Stimulated activated CD4-positive, alpha-beta T cell treated with anti-CD3 and anti-CD28 coated beads, TNF-alpha, amount 100 ng/mL, for 1 hour (primary cell): Measurements from ENCODE around the gene PCSK2.

Source experiments
- DNase-seq, 3 donors: peaks; one replicate each; pipeline ENCODE4 v3.0.0-alpha.2; 2020; ENCODE audit warnings: low read depth in 3 of 3, low spot score in 1 of 3

PCSK2 gene

DNA sequence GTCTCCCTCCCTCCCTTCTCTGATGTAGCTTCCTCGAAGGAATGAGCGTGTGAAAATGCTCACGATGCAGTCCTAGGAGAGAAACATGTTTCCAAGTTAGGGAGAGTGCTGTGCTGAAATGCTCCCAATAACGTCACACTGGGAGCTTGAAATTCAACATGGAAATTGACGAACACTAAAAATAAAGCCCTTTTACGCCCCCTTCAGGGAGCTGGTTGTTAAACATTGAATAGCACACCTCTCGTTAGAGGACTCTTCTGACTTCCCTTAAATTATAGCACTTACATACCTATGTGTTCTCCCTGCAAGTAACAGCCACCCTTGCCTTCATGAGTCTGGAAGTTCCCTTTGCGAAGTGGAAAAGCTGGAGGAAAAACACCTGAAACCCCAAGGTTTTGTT lies 215.7 kb downstream of the PCSK2 start:
- no peak for DNase-seq

DNA sequence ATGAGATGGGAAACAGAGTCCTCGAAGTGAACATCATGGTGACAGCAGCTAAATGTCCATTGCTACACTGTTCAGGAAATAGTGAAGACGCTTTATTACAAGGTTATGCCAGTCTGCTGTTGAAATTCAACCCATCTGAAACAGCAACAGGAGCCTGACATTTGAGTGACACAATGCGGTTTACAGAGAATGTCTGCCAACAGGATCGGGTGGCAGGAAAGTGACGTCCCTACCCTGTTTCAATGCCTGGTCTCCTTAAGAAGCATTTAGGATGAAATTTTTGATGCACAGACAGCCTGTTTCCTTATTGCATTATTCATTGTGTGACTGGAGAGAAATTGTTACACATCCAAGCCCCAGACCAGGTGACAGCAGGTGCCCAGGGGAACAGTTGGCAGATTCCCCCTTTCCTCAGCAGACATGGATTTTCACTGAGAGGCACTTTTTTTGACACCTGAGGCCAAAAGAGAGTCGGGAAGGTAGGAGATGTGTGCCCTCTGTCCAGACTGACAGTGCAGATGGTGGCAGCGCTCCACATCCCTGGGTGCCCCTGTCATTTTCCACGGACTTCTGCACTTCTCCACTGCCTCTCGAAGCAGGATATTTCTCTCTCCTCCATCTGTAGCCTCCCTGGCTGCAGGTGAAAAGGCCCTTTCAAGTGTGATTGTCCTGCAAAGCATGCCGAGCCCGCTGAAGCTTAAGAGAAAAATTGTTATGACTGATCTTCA lies 216.5 kb downstream of the PCSK2 start:
- DNase-seq: no peak

DNA sequence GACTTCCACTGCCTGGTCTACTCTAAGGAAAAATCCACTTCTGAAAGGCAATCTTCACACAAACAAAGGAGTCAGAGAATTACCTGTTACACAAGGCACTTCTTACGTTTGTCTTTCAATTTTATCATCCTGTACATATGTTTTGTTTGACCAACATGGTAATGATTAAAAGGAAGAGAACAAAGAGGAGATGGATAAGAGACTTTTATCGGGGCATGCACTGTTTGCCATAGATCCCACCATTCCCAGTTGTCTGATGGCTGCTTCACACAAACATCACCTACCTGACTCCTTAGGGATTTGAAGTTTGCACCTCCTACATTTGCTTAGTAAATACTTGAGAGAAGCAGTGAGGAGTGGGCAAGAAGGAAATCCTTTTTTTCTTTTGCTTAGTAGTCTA lies 217.3 kb downstream of the PCSK2 start:
- no peak for DNase-seq

DNA sequence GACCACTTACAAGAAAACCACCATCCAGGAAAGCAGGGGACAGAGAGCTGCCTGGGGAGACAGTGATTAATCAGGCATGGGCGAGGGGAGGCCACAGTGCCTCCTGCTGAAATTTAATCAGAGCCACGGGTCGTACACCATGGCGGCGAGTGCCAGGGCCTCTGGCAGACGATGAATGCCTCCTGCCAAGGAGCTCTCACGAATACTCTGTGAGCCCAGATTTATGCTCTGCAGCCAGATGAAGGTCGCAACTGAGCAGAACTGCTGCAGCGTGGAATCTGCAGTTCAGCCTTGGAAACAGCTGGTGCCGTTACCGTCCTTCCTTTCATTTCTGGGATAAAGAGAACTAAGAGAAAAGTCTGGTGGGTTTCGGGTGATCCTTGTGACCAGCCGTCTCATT lies 218.7 kb downstream of the PCSK2 start:
- DNase-seq: no peak

DNA sequence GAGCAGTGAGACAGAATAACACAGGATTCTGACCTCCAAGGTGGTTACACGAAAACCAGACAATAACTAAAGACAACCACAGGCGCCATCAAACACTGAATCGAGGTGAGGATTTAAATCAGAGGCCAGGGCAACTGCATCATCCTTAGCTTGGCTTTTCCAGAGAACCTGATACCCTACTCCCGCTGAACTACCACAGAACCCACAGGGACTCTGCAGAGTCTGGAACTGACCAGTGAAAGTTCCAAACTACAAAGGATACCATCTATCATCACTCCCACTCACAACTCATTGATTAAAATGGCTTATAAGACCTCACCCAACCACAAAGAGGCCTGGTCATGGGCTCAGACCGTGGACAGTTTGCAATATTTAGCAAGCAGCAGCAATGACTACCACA lies 219.3 kb downstream of the PCSK2 start:
- no peak for DNase-seq

DNA sequence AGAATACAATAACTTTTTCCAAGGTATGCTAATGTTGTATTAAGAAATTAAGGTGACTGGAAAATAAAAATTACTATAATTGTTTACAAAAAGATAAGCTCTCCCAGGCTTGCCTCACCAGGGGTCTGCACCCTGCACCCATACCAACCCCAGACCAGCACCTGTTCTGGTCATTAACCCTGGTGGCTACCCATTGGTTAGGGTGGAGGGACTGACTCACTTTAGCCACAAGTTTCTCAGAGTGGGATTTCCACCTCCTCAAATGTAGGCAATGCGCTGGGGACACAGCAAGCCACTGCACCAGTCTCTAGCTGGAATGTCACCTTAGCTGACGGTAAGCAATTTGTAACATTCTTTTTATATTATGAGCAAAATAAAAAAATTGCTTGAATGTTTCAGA lies 221.2 kb downstream of the PCSK2 start:
- DNase-seq: no peak

DNA sequence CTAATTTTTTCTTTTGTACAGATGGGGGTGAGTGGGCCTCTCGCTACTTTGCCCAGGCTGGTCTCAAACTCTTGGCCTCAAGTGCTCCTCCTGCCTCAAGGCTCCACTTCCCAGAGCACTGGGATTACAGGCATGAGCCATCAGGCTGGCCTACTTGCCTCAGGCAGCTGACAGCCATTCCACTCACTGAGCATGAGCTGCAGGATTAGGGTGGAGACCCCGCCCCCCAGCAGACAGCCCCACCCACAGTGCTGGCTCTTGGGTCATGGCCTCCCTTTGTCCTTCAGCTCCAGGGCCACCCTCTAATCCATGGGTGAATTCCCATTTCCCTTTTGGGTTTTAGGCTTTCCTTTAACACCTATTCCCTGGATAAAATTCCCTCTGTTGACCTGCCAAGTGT lies 222.2 kb downstream of the PCSK2 start:
- no peak for DNase-seq

DNA sequence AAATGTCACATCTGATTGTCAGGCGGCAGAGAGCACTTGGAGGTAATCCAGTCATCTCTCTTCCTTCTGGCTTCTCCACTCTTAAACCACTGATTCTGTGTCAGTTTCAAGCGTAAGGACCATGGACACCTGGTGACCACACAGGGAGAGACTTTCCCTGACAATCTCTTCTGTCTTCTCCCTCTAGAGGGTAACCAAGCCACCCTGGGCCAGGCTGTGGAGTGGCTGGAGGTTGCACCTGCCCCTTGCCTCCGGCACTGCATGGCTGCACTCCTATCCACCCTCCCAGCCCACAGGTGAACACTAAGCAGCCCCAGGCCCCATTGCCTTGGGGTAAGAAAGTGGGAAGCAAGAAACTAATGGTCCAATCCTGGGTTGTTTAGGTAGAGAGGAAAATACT lies 225.6 kb downstream of the PCSK2 start:
- DNase-seq: no peak

DNA sequence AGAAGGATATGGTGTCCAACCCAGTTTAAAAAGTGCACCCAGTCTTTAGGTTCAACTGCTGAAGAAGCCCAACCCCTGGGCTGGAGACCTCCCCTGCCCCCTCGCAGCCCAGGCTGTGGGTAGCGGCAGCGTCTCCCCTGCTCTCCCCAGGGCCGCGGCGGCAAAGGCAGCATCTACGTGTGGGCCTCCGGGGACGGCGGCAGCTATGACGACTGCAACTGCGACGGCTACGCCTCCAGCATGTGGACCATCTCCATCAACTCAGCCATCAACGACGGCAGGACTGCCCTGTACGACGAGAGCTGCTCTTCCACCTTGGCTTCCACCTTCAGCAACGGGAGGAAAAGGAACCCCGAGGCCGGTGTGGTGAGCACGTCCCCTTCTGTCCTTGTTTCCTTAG lies 226.8 kb downstream of the PCSK2 start:
- DNase-seq: no peak

DNA sequence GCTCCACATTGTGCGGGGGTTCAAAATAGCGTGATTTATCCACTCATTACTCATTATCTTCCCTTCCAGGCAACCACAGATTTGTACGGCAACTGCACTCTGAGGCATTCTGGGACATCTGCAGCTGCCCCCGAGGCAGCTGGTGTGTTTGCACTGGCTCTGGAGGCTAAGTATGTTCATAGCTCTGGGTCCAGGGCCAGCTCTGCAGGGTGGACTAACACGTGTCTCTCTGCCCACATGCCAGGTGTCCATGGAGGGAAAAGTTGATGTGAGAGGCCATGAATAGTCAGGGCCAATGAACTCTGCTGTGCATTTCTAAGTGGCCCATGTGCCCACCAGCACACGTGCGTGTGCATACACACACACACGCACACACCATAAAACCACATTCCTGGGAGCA lies 229.4 kb downstream of the PCSK2 start:
- no peak for DNase-seq

DNA sequence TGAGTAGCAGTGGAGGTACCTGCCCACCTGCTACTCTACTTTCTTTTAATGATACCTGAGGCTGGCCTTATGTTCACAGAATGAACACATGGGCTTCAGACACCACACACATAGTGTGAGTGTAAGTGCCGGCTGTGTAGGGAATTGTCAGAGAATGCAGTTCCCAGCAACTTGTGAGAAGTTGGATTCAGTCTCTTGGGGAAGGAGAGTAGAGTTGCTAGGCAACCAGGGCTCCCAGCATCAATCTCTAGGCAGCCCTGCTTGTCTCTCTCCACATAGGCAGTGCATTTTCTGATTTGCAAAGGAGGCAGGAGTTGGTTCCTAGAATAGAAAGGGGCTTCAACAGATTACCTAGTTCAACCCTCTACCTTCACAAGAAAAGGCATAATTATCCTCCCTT lies 230.2 kb downstream of the PCSK2 start:
- no peak for DNase-seq

DNA sequence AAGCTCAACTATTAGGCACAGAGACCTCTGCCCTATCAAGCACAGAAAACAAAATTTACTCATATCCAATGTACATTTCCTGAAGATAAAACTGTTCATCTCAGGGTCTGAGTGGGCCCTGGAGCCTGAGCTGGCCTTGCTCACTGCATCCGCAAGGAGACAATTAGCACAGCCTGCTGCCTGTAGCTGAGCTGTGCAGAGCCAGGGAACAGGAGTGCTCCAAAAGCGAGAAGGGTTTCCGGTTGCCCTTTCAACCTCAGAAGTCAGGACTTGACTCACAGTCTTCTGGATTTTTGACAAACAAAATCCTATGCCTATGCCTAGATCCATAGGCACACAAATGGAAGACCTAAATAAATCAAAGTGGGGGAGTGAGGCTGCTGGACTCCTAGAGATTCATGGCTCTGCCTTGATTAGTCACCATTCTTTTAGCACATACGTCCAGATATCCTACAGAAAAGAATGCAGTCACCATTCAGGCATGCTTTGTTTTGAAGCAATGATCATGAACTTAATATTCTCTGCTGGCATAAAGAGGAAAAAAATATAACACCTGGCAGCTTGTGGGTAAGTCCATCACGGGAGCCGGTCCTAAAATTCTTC lies 230.8 kb downstream of the PCSK2 start:
- DNase-seq: no peak

DNA sequence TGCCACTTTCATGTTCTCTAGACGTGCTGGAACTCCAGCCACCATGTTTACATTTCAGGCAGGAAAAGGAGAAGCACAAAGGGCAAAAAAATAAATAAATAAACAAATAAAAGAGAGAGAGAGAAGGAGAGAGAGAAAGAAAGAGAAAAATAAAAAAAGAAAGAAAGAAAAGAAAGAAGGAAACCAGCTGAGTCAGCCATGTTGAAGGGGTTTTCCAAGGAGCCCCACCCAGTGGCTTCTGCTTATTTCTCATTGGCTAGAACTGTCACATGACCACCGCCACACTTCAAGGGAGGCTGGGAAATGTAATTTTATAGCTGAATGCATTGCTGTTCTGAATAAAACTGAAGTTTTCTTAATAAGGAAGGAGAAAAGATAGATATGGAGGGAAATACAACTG lies 233.3 kb downstream of the PCSK2 start:
- no peak for DNase-seq

DNA sequence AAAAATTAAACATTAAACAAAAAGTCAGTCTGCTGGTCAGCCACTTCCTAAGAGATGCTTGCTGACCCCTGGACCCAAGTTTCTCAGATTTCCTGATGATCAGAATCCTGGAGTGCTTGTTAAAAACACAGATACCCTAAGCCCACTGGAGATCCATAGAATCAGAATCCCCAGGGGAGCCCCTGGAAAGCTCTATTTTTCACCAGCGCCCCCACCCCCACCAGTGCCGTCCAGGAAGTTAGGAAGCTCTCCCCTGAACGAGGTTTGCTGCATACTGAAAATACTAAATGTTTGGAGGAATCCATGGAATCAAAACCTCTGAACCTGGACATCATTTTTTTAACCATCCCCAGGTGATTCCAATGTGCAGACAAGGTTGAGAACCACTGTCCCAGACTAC lies 235.1 kb downstream of the PCSK2 start:
- DNase-seq: no peak

DNA sequence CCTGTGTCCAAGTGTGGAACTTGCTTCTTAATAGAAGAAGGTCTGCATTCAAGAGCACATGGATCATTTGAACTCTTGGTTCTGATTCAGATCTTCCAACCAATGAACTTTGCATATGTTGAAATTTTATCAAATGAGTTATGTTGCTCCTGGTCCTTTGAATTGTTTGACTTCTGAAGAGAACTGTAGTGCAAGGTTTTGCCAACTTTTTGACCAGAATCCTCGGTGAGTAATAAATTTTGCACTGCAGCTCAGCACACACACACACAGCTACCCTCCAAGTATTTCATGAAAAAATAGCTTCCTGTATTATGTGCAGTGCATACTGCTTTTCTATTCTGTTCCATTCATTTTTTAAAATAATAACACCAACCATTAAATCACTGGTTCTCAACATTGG lies 236.9 kb downstream of the PCSK2 start:
- DNase-seq: no peak

DNA sequence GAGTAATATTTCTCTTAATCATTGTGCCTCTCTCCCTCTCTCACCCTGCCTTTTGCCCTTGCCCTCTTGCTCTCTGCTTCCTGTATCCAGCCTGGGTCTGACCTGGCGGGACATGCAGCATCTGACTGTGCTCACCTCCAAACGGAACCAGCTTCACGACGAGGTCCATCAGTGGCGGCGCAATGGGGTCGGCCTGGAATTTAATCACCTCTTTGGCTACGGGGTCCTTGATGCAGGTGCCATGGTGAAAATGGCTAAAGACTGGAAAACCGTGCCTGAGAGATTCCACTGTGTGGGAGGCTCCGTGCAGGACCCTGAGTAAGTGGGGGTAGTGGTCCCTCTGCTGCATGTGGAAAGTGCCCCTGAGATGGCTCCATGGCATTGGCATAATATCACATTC lies 238.4 kb downstream of the PCSK2 start:
- DNase-seq: no peak

DNA sequence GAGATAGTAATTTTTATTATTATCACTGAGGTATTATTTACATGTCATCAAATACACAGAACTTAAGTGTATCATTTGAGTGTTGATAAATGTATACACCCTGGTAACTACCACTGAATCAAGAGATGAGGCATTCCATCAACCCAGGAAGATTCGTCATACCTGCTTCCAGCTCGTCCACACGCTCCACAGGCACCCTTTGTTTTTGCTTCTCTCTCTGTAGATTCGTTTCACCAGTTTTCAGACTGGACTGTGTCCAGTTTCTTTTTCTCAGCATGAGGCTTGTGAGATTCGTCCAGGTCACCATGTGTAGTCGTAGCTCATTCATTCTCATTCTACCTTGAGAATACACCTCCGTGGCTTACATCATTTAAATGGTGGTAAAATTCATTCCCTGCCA lies 239.8 kb downstream of the PCSK2 start:
- DNase-seq: no peak

DNA sequence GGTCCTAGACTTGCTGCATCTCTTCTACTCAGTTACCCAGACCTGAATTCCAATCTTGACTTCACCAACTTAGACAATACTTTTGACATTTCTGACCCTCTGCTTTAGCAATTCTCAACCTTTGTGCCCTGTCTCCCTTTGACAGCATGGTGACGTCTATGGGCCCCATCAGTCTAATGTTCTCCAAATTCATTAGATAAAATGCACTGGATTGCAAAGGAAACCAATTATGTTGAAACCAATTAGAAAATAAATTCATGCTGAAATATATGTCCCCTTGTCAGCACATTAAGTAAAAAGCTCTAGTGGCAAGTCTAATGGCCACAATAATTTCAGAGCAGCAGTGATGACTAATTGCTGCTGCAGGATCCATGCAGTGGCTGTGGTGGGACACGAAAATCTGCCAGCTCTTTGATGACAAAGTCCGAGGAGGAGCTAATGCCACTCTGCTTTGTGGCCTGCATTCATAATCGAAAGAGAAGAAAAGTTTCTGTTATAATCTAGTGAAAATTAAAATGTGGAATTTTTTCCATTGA lies 240.3 kb downstream of the PCSK2 start:
- DNase-seq: no peak

DNA sequence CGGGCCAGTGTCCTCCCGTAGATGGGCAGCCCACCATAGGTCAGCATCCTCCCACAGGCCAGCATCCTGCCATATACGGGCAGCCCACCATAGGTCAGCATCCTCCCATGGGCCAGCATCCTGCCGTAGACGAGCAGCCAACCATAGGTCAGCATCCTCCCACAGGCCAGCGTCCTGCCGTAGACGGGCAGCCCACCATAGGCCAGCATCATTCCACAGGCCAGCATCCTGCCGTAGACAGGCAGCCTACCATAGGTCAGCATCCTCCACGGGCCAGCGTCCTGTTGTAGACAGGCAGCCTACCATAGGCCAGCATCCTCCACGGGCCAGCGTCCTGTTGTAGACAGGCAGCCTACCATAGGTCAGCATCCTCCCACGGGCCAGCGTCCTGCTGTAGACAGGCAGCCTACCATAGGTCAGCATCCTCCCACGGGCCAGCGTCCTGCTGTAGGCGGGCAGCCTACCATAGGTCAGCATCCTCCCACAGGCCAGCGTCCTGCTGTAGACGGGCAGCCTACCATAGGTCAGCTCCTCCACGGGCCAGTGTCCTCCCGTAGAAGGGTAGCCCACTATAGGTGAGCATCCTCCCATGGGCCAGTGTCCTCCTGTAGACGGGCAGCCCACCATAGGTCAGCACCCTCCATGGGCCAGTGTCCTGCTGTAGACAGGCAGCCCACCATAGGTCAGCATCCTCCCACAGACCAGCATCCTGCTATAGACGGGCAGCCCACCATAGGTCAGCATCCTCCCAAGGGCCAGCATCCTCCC lies 241.4 kb downstream of the PCSK2 start:
- no peak for DNase-seq

DNA sequence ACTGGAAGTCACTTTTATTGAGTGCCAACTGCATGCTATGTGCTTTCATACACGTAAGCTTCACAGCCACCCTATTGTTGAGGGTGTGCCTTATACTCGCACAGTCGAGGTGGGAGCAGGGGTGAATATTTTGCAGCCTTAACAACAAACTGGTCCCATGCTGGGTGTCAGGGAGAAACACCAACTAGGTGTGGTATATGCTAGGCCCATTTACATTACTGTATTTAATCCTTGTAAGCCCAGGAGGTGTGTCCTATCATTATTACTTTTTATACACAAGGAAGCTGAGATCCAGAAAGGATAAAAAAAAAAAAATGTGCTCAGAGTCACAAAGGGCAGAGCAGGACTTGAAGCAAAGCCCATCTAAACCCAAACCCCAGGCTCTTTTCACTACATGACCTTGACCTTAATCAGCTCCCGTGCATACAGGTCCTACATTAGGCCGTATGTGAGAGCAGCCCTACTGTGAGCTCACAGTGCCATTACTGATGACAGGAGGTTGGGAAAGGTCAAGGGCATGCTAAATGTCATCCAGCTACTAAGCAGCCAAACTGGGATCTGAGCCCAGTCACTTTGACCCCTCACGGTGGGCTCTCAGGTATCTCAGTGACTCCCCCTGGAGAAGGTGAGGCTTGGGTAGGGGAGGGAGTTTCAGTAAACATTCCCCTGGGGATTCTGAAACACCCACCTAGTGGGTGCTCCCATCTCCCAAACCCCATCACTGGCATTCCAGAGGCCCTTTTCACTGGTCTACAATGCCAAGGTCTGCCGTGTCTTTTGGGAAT lies 242.6 kb downstream of the PCSK2 start:
- no peak for DNase-seq

DNA sequence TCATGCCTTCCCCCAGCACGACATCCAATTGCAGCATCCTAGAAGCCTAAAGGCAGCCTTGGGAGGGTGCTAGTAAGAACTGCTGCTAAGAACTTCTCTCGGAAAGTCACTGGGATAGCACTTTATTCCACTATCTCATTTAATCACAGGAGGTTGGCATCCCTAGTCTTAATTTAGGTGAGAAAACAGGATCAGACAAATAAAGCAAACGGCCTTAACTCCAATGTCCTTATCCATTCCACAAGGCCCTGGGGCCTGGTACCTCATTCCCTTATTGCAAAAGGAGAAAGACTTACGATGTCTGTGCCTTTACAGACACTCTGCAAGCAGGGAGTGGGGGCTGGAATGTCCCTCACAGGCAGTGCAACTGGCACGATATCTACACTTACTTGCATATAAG lies 243.7 kb downstream of the PCSK2 start:
- no peak for DNase-seq

DNA sequence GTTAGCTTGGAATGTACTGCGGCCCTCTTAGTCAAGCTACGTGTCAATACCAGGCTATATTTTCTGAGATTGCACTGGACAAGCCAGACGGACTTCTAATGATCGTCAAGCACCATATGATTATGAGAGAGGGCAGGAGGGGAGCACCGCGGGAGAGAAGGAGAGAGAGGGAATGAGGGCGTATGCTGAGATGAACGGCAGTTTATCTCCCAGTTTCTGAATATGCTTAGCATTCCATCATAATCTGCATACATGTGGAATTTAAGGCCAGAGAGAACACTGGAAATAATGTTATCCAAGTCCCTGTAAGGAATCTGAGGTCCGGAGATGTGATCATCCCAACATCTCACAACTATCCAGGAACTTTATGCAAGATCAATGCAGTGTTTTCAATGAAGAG lies 244.1 kb downstream of the PCSK2 start:
- no peak for DNase-seq
